NCI-H2081 (cell line): ENCODE data around the gene ADCY6.

Experiments
- DNase-seq, 2 experiments: peaks; one replicate each; lab custom pipeline; 2025; lab: John Stamatoyannopoulos, UW

The ADCY6 gene

DNA sequence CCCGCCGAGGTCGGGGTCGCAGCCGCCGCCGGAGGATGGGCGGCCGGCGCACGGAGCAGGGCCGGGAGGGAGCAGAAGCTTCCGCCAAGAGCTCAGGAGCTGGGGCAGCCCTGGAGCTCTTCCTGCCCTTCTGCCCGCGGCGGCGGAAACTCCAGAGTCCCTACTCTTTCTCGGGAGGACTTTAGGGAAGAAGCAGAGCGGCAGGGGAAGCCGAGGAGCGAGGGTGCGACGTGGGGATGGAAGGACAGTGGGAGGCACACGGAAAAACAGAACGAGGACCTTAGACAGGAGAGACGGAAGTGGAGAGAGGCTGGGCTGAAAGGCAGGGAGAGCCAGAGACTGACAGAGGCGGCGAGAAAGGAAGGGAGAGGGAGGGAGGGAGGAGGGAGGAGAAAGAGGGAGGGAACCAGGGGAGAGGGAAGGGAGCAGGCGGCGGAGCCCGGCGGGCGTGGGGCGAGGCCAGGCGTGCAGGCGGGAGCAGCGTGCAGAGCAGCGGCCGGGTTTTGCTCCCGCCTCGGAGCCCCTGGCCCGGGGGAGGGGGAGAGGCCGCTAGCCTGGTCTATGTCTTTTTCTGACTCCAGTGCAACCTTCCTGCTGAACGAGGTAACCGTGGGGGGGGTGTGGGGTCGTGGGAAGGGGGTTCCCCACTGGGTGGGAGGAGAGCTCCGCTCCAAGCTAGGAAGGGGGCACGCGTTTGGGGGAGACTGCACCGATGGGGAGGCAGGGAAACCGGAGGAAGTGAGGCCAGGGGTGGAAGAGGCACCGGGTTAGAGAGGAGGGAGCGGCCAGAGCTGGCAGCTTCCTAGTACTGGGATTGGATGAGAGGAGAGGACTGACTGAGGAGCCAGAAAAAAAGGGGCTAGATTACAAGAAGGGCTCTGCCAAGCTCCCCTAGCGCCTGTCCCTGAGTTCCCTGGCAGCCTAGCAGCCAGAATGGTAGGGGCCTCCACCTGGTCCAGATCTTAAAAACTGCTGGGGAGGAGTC is 26.5 kb upstream of the ADCY6 start:
- peak; percentile 82 to 87 for DNase-seq

GRCh38 chr12:48814262-48815125 is 25.6 kb upstream of the ADCY6 start:
- DNase-seq, result peak; percentile 45 to 60

DNA sequence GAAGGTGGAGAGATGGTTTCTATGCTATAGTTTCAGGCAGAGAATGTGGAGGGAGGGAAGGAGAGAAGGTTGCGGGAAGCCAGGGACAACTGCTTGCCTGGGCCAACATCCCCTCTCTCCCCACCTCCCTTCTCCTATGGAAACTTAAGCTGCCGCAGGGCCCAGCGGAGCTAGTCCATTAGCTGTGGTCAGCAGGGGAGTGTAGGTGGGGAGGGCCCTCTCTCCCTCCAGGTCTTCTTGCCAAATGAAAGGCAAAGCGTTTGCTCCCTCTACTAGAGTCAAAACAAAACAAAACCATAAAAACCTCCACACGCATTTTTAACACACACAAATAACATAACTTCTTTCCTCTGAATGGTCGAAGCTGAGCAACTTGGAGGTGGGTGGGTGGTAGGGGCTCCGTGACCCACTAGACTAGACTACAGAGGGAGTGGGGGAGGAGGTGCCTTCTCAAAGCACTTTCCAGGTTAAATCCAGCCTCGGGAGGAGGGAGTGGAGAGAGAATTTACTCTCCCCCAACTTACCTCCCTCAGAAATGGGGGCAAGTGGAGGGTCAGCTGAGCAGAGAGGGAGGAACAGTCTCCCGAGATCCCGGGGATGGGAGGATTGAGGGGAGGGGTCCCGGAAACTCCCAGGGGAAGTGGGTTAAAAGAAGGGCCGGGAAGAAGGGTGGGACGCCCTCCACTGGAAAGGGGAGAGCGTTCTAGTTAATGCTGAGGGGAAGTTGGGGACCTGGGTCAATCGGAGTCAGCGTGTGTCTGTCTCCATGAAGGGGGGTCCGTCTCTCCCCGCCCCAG is 24.8 kb upstream of the ADCY6 start:
- DNase-seq, result no peak

GRCh38 chr12:48812389-48812788 is 23.5 kb upstream of the ADCY6 start:
- no peak for DNase-seq

DNA sequence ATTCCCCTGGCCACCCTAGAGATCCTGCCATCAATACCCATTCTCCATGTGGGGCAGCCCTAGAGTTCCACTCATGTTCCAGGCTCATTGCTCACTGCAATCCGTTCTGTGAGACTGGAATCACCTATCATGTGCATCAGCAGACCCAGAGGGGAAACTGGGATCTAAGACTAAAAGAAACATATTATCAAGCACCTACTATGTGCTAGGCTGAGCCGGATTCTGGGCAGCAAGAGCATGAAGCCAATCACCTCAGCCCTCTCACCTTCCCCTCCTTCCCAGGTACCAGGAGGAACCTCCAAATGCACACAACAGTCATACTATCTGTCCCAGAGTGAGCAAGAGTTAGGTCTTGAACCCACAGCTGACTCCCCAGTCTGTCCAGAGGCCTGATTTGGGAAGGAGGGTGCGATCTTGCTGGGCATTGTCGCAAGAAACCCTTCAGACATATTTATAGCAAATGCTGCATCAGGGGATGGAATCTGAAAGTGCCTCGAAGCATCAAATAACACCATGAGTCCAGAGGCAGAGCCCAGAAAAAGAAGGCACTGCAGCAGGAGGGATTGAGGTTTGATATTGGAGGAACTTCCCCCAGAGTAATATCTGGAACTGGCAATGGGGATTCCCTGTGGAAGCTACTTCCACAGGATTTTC is 22.7 kb upstream of the ADCY6 start:
- DNase-seq, result no peak

- no peak for DNase-seq
These were observed 22.1 kb upstream of the ADCY6 start for GRCh38 chr12:48810903-48811431.

- DNase-seq, result no peak
These were observed 19.1 kb upstream of the ADCY6 start for GRCh38 chr12:48807981-48808380.

GRCh38 chr12:48803675-48804074 is 14.8 kb upstream of the ADCY6 start:
- DNase-seq, result no peak

GRCh38 chr12:48800971-48801370 is 12.1 kb upstream of the ADCY6 start:
- no peak for DNase-seq

- DNase-seq, result no peak
These were observed 11.6 kb upstream of the ADCY6 start for GRCh38 chr12:48800457-48800856.

DNA sequence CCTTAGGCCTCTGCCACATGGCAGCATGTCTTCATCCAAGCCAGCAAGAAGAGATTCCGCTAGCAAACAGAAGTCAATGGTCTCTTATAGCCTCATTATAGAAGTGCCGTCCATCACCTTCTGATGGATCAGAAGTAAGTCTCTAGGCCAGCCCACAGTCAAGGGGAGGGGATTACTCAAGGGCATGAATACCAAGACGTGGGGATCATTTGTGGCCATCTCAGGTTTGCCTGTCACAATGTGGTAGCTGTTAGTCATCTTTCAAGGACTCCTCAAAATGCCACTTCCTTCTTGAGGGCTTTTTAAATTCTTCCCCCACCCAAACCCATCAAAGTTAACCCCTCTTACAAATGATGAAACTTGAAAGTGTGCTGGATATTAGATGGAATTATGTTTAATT is 8.1 kb upstream of the ADCY6 start:
- no peak for DNase-seq

GRCh38 chr12:48795550-48796455 is 6.9 kb upstream of the ADCY6 start:
- peak; percentile 63 to 73 for DNase-seq

DNA sequence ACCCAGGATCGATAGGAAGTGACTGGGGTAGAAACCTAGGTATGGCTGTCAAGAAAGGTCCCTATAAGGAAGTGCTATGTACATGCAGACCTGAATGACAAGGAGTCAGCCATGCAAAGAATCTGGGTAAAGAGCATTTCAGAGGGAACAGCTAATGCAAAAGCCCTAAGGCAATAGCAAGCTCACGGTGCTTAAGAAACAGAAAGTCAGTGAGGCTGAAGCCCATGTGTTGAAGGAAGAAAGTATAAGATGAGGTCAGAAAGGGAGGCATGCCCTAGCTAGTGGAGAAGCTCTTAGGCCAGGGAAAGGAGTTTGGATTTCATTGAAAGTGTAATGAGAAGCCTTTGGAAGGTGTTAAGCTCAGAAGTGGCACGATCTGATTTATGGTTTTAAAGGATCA is 6.0 kb upstream of the ADCY6 start:
- no peak for DNase-seq

DNA sequence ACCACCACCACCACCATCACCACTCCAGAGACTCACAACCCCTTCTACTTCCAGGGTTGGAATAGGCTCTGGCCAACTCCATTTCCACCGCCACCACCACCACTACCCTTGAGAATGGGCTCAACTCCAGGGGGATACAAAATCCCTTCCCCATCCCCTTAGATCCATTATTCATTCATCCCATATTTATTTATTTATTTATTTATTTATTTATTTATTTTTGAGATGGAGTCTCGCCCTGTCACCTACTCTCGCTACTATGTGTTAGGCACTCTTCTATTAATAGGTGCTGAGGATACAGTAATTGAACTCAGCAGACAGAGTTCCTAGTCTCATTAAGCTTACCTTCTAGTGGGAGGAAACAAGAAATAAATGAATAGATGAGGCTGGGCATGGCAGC is 4.8 kb upstream of the ADCY6 start:
- DNase-seq, result no peak

- DNase-seq, result no peak
These were observed 1.0 kb upstream of the ADCY6 start for GRCh38 chr12:48789858-48790326.

GRCh38 chr12:48788524-48788853 is 400 bp downstream of the ADCY6 start:
- DNase-seq, result peak in 1 of 2 experiments; percentile 27

- no peak for DNase-seq
These were observed 932 bp downstream of the ADCY6 start for GRCh38 chr12:48787791-48788523.

DNA sequence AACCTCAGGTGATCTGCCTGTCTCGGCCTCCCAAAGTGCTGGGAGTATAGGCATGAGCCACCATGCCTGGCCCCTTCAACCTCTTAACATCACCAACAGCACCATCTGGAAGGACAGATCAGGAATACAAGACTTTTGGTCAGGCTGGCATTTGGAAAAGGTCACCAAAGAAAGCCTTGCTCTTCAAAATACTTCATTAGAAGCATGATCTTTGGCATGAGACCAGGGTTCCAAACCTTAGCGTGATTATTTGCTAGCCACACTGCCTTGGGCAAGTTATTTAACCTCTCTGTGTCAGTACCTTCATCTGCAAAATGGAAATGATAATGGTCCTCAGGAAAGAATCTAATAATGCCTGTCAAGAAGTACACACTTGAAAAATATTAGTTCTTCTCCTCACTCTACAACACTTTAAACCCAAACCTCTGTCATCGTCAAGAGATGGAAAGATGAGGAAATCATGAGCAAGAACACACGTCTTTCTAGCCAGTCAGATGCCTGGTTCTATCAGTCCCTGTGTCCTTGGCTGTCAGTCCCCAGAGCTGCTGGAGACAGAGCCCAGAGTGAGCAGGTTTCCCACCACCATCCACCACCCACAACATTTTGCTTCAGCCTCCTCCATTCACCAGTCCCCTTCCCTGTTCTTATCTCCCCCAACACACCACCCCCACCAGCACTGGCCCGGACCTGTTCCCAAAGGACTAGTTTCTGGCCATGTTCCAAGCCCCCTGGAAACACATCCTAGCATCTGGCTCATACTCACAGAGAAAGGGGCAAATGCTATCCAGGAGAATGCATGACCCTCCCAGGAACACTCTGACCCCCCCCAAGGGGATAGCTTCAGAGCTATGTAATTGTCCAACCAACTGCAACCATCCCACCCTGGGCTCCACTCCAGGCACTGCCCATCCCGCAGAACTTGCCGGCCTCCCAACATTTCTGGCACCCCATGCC is 2.0 kb downstream of the ADCY6 start:
- DNase-seq, result no peak
